Measurements from ENCODE around the gene AIFM2. TPM values are rescaled to one million over a fixed set of nuclear protein-coding genes. Genes with fewer than 3 reads are reported as not detected.

AIFM2 gene
- total and polyA plus RNA-seq, 2 of the 13 experiments (the other 11 are each of a cell fraction or from before 2014, with no cell fraction given), result 20.3 to 29.5 TPM

- TF ChIP-seq ZNF276 (CRISPR knock-in tag; IDR thresholded peaks at IDR 0.05; ENCODE audit: low read depth) (no peak; the same call in 1 of the 2 replicates), ERF (CRISPR knock-in tag; IDR thresholded peaks at IDR 0.05) (peak; percentile 63; the same call in 1 of the 2 replicates), SOX13 (IDR thresholded peaks at IDR 0.05) (no peak), SOX13 (CRISPR knock-in tag; conservative IDR thresholded peaks at IDR 0.05 in 1 of 2, IDR thresholded peaks at IDR 0.05 in 1 of 2) (no peak; a peak in 1 of 4 replicates), ZNF224 (CRISPR knock-in tag; IDR thresholded peaks at IDR 0.05) (peak; percentile 78; the same call in 1 of the 2 replicates), PTBP1 (IDR thresholded peaks at IDR 0.05; ENCODE audit: low read depth, low read length, poor library complexity, severe bottlenecking) (no peak), ZEB1 (IDR thresholded peaks at IDR 0.05; ENCODE audit: insufficient replicate concordance, low read depth) (peak; percentile 23), CCAR2 (optimal IDR thresholded peaks at IDR 0.05; ENCODE audit: low read depth, low read length) (no peak), KMT2B (CRISPR knock-in tag; IDR thresholded peaks at IDR 0.05) (peak; percentile 52), CAMTA2 (CRISPR knock-in tag; IDR thresholded peaks at IDR 0.05; ENCODE audit: borderline replicate concordance) (peak; percentile 50; the same call in 1 of the 2 replicates), SNAPC5 (CRISPR knock-in tag; IDR thresholded peaks at IDR 0.05; ENCODE audit: borderline replicate concordance) (peak; percentile 73), ZFP36L1 (CRISPR knock-in tag; IDR thresholded peaks at IDR 0.05) (no peak), ZNF691 (CRISPR knock-in tag; IDR thresholded peaks at IDR 0.05; ENCODE audit: borderline replicate concordance, low read depth) (peak; percentile 63; the same call in 1 of the 2 replicates), USF2 (IDR thresholded peaks at IDR 0.05; ENCODE audit: low read depth, low read length) (no peak), USF2 (CRISPR knock-in tag; IDR thresholded peaks at IDR 0.05; ENCODE audit: borderline replicate concordance) (no peak), NBN (conservative IDR thresholded peaks at IDR 0.05) (no peak), FOXO1 (CRISPR knock-in tag; IDR thresholded peaks at IDR 0.05) (0 out of 2 replicates have a peak, but pooled peaks have one; percentile 4), ZNF574 (CRISPR knock-in tag; IDR thresholded peaks at IDR 0.05) (peak; percentile 62; the same call in 1 of the 2 replicates), ZNF30 (CRISPR knock-in tag; IDR thresholded peaks at IDR 0.05) (no peak), E2F1 (CRISPR knock-in tag; IDR thresholded peaks at IDR 0.05) (no peak)
These were observed 14.0 kb upstream of the AIFM2 start, which contains the start of gene TYSND1 (continued) for GRCh38 chr10:70146489-70147258.

Measured in HepG2 (cell line).